HepG2 (cell line): ENCODE data around the gene PDIA5.

ENCODE experiments used
- KLF12 ChIP-seq: sonication (generic); formaldehyde crosslinking; IDR thresholded peaks from 2 replicates; pipeline ENCODE4 v1.4.0; 2020; ENCODE audit warnings: missing genetic modification reagents, borderline replicate concordance
- PBX3 ChIP-seq: sonication (generic); formaldehyde crosslinking; IDR thresholded peaks from 2 replicates; pipeline ENCODE4 v1.8.1; 2023; ENCODE audit warnings: missing genetic modification reagents, inconsistent platforms, borderline replicate concordance
- POLR2AphosphoS5 ChIP-seq: IDR thresholded peaks from 2 replicates; pipeline ENCODE4 v1.6.1; 2012; ENCODE audit warnings: low read depth, low read length

GRCh38 chr3:123120573-123120972, 53.7 kb downstream of the PDIA5 start:
- TF ChIP-seq PBX3, result no peak
- TF ChIP-seq KLF12 (CRISPR knock-in tag), result no peak
- no peak for TF ChIP-seq POLR2AphosphoS5
